Effector memory CD4-positive, alpha-beta T cell (primary cell): Measurements from ENCODE around the gene ZFR2.
A peak's percentile ranks its signal among the peaks of the same experiment; 100 is the strongest.
"Not testable (repeated sequence)": the region's sequence is repeated elsewhere in the genome, so short reads cannot be mapped to it uniquely, and the experiment has no call there.

Source experiments
- DNase-seq, 3 donors: peaks; one replicate each; pipeline ENCODE4 v3.0.0-alpha.2; 2020
- H3K27ac ChIP-seq: 2 replicates; pipeline ENCODE4 v1.7.0; 2013; ENCODE audit warnings: mild to moderate bottlenecking, low read length, moderate library complexity; ENCODE audit not compliant: insufficient read depth, poor library complexity, severe bottlenecking
- H3K27me3 ChIP-seq: replicated peaks from 2 replicates; pipeline ENCODE4 v1.7.0; 2013; ENCODE audit warnings: mild to moderate bottlenecking, low read length; ENCODE audit not compliant: insufficient read depth, control insufficient read depth, poor library complexity, severe bottlenecking
- H3K36me3 ChIP-seq: 2 replicates; pipeline ENCODE4 v1.7.0; 2013; ENCODE audit warnings: mild to moderate bottlenecking, low read length, moderate library complexity; ENCODE audit not compliant: control insufficient read depth, insufficient read depth
- H3K4me1 ChIP-seq: 2 replicates; pipeline ENCODE4 v1.7.0; 2013; ENCODE audit warnings: low read length, mild to moderate bottlenecking; ENCODE audit not compliant: control insufficient read depth, insufficient read depth, poor library complexity, severe bottlenecking
- H3K4me3 ChIP-seq: 2 replicates; pipeline ENCODE4 v1.7.0; 2013; ENCODE audit warnings: low read length, low read depth, mild to moderate bottlenecking; ENCODE audit not compliant: insufficient read depth, poor library complexity, severe bottlenecking
- H3K9me3 ChIP-seq: 2 replicates; pipeline ENCODE4 v1.7.0; 2013; ENCODE audit warnings: mild to moderate bottlenecking, low read length, moderate library complexity; ENCODE audit not compliant: control insufficient read depth

ZFR2 gene

GRCh38 chr19:3759482-3760254 is 109.2 kb downstream of the ZFR2 start:
- no peaks in the 10 kb centered on the region for H3K9me3 ChIP-seq
- H3K27me3 ChIP-seq: no peaks in the 10 kb centered on the region
- no peak overlapping the region for H3K4me3 ChIP-seq
- H3K27ac ChIP-seq: peak overlapping the region; percentile 18
- H3K36me3 ChIP-seq: peaks cover 9% of the 10 kb centered on the region
- peaks cover 33% of the 10 kb centered on the region for H3K4me1 ChIP-seq
- no peak for DNase-seq

GRCh38 chr19:3758297-3758696 is 110.5 kb downstream of the ZFR2 start:
- H3K36me3 ChIP-seq: peaks cover 21% of the 10 kb centered on the region
- not testable (repeated sequence) for H3K4me3 ChIP-seq, DNase-seq, H3K9me3 ChIP-seq, H3K27me3 ChIP-seq, H3K27ac ChIP-seq
- H3K4me1 ChIP-seq: peaks cover 32% of the 10 kb centered on the region

- DNase-seq, H3K9me3 ChIP-seq, H3K4me3 ChIP-seq, H3K27me3 ChIP-seq, H3K27ac ChIP-seq: not testable (repeated sequence)
- Histone ChIP-seq H3K4me1 (peaks cover 28% of the 10 kb centered on the region), H3K36me3 (peaks cover 27% of the 10 kb centered on the region)
Observed at GRCh38 chr19:3757705-3758104, 111.1 kb downstream of the ZFR2 start.
